Measurements from ENCODE around the gene DCBLD1. TPM values are rescaled to one million over a fixed set of nuclear protein-coding genes. Genes with fewer than 3 reads are reported as not detected.
A peak's percentile ranks its signal among the peaks of the same experiment; 100 is the strongest.
"Not testable (repeated sequence)": the region's sequence is repeated elsewhere in the genome, so short reads cannot be mapped to it uniquely, and the experiment has no call there.

DCBLD1 gene
- polyA plus RNA-seq (2013, experiment 1 of 2) = 2.3 TPM
- polyA plus RNA-seq (2013, experiment 2 of 2) = 2.3 TPM

GRCh38 chr6:117482240-117483003, at the start of gene DCBLD1:
Gene DCBLD1, plus strand, starts transcription at chr6:117482674. Its CDS starts 108 bp downstream, at chr6:117482782.
- H3K36me3 ChIP-seq (replicated peaks in 1 of 2; ENCODE audit: control insufficient read depth in 2 of 2, insufficient read depth in 2 of 2, low read length in 2 of 2) = no peaks in the 10 kb centered on the region
- peak within 1 kb of the TSS; percentile 90 for H3K4me2 ChIP-seq (ENCODE audit: insufficient read depth, low read length, poor library complexity, severe bottlenecking)
- H3K79me1 ChIP-seq (ENCODE audit: low read depth, low read length) = no peaks in the 10 kb centered on the region
- no peak within 1 kb of the TSS for H3K4ac ChIP-seq (ENCODE audit: low read length)
- no peak within 1 kb of the TSS for H4K91ac ChIP-seq (ENCODE audit: low read depth, low read length, poor library complexity)
- H3K18ac ChIP-seq (ENCODE audit: low read length) = peak within 1 kb of the TSS; percentile 90
- peak within 1 kb of the TSS; percentile 67 to 86 for H3K4me3 ChIP-seq (ENCODE audit: low read length in 2 of 2)
- peak within 1 kb of the TSS; percentile 64 for H2BK120ac ChIP-seq (ENCODE audit: low read depth, low read length)
- H3K23ac ChIP-seq (ENCODE audit: low read depth, low read length, poor library complexity) = peak within 1 kb of the TSS; percentile 85
- peaks cover 2 to 8% of the 10 kb centered on the region in 2 donors for H3K9me3 ChIP-seq (replicated peaks in 1 of 2; ENCODE audit: control insufficient read depth in 2 of 2, insufficient read depth in 1 of 2, low read depth in 1 of 2, low read length in 2 of 2)
- H3K14ac ChIP-seq (ENCODE audit: low read length) = no peak within 1 kb of the TSS
- no CpG with 5 or more reads among the region's 96 CpGs for WGBS, 2 donors (ENCODE audit: extremely low coverage in 2 of 2, insufficient read length in 2 of 2, insufficient replicate concordance in 1 of 2)
- no peak within 1 kb of the TSS for H2AK5ac ChIP-seq (ENCODE audit: low read depth, low read length)
- H2BK5ac ChIP-seq (ENCODE audit: low read length) = no peak within 1 kb of the TSS
- H2AFZ ChIP-seq (ENCODE audit: low read length) = peak within 1 kb of the TSS; percentile 95
- DNase-seq (ENCODE audit: low spot score) = peak; percentile 61
- no peak within 1 kb of the TSS for H2BK12ac ChIP-seq (ENCODE audit: low read length)
- peak within 1 kb of the TSS; percentile 78 for H3K9ac ChIP-seq (ENCODE audit: low read depth, low read length, poor library complexity)
- H2BK15ac ChIP-seq (ENCODE audit: low read length) = no peak within 1 kb of the TSS
- H3K27me3 ChIP-seq (ENCODE audit: control insufficient read depth in 3 of 3, insufficient read depth in 3 of 3, low read depth in 1 of 3, low read length in 3 of 3) = peaks cover 4 to 28% (median 21%) of the 10 kb centered on the region in 3 experiments
- H3K4me1 ChIP-seq (ENCODE audit: control insufficient read depth in 2 of 2, insufficient read depth in 1 of 2, low read depth in 1 of 2, low read length in 2 of 2) = peaks cover 3% of the 10 kb centered on the region in 2 donors
- no peak within 1 kb of the TSS for H3K27ac ChIP-seq (replicated peaks; ENCODE audit: low read length)
- no peak within 1 kb of the TSS for H4K8ac ChIP-seq (ENCODE audit: low read depth, low read length)

- H3K79me1 ChIP-seq (ENCODE audit: low read depth, low read length) = no peaks in the 10 kb centered on the region
- no peak overlapping the region for H2BK15ac ChIP-seq (ENCODE audit: low read length)
- H4K91ac ChIP-seq (ENCODE audit: low read depth, low read length, poor library complexity) = no peak overlapping the region
- no peak overlapping the region for H3K4ac ChIP-seq (ENCODE audit: low read length)
- no CpG with 5 or more reads among the region's 2 CpGs for WGBS, 2 donors (ENCODE audit: extremely low coverage in 2 of 2, insufficient read length in 2 of 2, insufficient replicate concordance in 1 of 2)
- H2BK120ac ChIP-seq (ENCODE audit: low read depth, low read length) = no peak overlapping the region
- H3K4me3 ChIP-seq (ENCODE audit: low read length in 2 of 2) = no peak overlapping the region
- H3K14ac ChIP-seq (ENCODE audit: low read length) = no peak overlapping the region
- H2BK12ac ChIP-seq (ENCODE audit: low read length) = no peak overlapping the region
- no peaks in the 10 kb centered on the region for H3K9me3 ChIP-seq (replicated peaks in 1 of 2; ENCODE audit: control insufficient read depth in 2 of 2, insufficient read depth in 1 of 2, low read depth in 1 of 2, low read length in 2 of 2)
- H2AK5ac ChIP-seq (ENCODE audit: low read depth, low read length) = no peak overlapping the region
- H2BK5ac ChIP-seq (ENCODE audit: low read length) = no peak overlapping the region
- no peak for DNase-seq (ENCODE audit: low spot score)
- H3K23ac ChIP-seq (ENCODE audit: low read depth, low read length, poor library complexity) = no peak overlapping the region
- no peak overlapping the region for H3K18ac ChIP-seq (ENCODE audit: low read length)
- no peak overlapping the region for H2AFZ ChIP-seq (ENCODE audit: low read length)
- H3K9ac ChIP-seq (ENCODE audit: low read depth, low read length, poor library complexity) = no peak overlapping the region
- no peaks in the 10 kb centered on the region for H3K36me3 ChIP-seq (replicated peaks in 1 of 2; ENCODE audit: control insufficient read depth in 2 of 2, insufficient read depth in 2 of 2, low read length in 2 of 2)
- no peak overlapping the region for H3K4me2 ChIP-seq (ENCODE audit: insufficient read depth, low read length, poor library complexity, severe bottlenecking)
- H4K8ac ChIP-seq (ENCODE audit: low read depth, low read length) = no peak overlapping the region
- no peak overlapping the region for H3K27ac ChIP-seq (replicated peaks; ENCODE audit: low read length)
- H3K4me1 ChIP-seq (ENCODE audit: control insufficient read depth in 2 of 2, insufficient read depth in 1 of 2, low read depth in 1 of 2, low read length in 2 of 2) = no peaks in the 10 kb centered on the region
- no peaks in the 10 kb centered on the region for H3K27me3 ChIP-seq (ENCODE audit: control insufficient read depth in 3 of 3, insufficient read depth in 3 of 3, low read depth in 1 of 3, low read length in 3 of 3)
Measured at GRCh38 chr6:117440706-117441525, 41.6 kb upstream of the DCBLD1 start.

GRCh38 chr6:117441824-117442264, 40.6 kb upstream of the DCBLD1 start:
- H3K4me3 ChIP-seq (ENCODE audit: low read length in 2 of 2) = no peak overlapping the region
- H3K4me2 ChIP-seq (ENCODE audit: insufficient read depth, low read length, poor library complexity, severe bottlenecking) = no peak overlapping the region
- no peak overlapping the region for H3K4ac ChIP-seq (ENCODE audit: low read length)
- H2BK12ac ChIP-seq (ENCODE audit: low read length) = no peak overlapping the region
- no peak overlapping the region for H3K14ac ChIP-seq (ENCODE audit: low read length)
- no peak overlapping the region for H2AFZ ChIP-seq (ENCODE audit: low read length)
- no peak overlapping the region for H2BK5ac ChIP-seq (ENCODE audit: low read length)
- H2BK15ac ChIP-seq (ENCODE audit: low read length) = no peak overlapping the region
- H4K8ac ChIP-seq (ENCODE audit: low read depth, low read length) = no peak overlapping the region
- H3K27ac ChIP-seq (replicated peaks; ENCODE audit: low read length) = no peak overlapping the region
- no peak overlapping the region for H3K18ac ChIP-seq (ENCODE audit: low read length)
- no peaks in the 10 kb centered on the region for H3K79me1 ChIP-seq (ENCODE audit: low read depth, low read length)
- H2AK5ac ChIP-seq (ENCODE audit: low read depth, low read length) = no peak overlapping the region
- no peak overlapping the region for H3K23ac ChIP-seq (ENCODE audit: low read depth, low read length, poor library complexity)
- H3K9ac ChIP-seq (ENCODE audit: low read depth, low read length, poor library complexity) = no peak overlapping the region
- no peak overlapping the region for H2BK120ac ChIP-seq (ENCODE audit: low read depth, low read length)
- no peaks in the 10 kb centered on the region for H3K9me3 ChIP-seq (replicated peaks in 1 of 2; ENCODE audit: control insufficient read depth in 2 of 2, insufficient read depth in 1 of 2, low read depth in 1 of 2, low read length in 2 of 2)
- no CpG with 5 or more reads among the region's 2 CpGs for WGBS, 2 donors (ENCODE audit: extremely low coverage in 2 of 2, insufficient read length in 2 of 2, insufficient replicate concordance in 1 of 2)
- no peak overlapping the region for H4K91ac ChIP-seq (ENCODE audit: low read depth, low read length, poor library complexity)
- H3K27me3 ChIP-seq (ENCODE audit: control insufficient read depth in 3 of 3, insufficient read depth in 3 of 3, low read depth in 1 of 3, low read length in 3 of 3) = no peaks in the 10 kb centered on the region
- no peak for DNase-seq (ENCODE audit: low spot score)
- no peaks in the 10 kb centered on the region for H3K4me1 ChIP-seq (ENCODE audit: control insufficient read depth in 2 of 2, insufficient read depth in 1 of 2, low read depth in 1 of 2, low read length in 2 of 2)
- no peaks in the 10 kb centered on the region for H3K36me3 ChIP-seq (replicated peaks in 1 of 2; ENCODE audit: control insufficient read depth in 2 of 2, insufficient read depth in 2 of 2, low read length in 2 of 2)

GRCh38 chr6:117442313-117442712, 40.2 kb upstream of the DCBLD1 start:
- not testable (repeated sequence) for H3K36me3 ChIP-seq (replicated peaks in 1 of 2; ENCODE audit: control insufficient read depth in 2 of 2, insufficient read depth in 2 of 2, low read length in 2 of 2); H2AFZ ChIP-seq (ENCODE audit: low read length); H3K9ac ChIP-seq (ENCODE audit: low read depth, low read length, poor library complexity); H2BK12ac ChIP-seq (ENCODE audit: low read length); H3K27ac ChIP-seq (replicated peaks; ENCODE audit: low read length); H3K27me3 ChIP-seq (ENCODE audit: control insufficient read depth in 3 of 3, insufficient read depth in 3 of 3, low read depth in 1 of 3, low read length in 3 of 3); H3K79me1 ChIP-seq (ENCODE audit: low read depth, low read length); H3K14ac ChIP-seq (ENCODE audit: low read length); H2AK5ac ChIP-seq (ENCODE audit: low read depth, low read length); H2BK120ac ChIP-seq (ENCODE audit: low read depth, low read length); H4K91ac ChIP-seq (ENCODE audit: low read depth, low read length, poor library complexity); H3K23ac ChIP-seq (ENCODE audit: low read depth, low read length, poor library complexity); H3K4me2 ChIP-seq (ENCODE audit: insufficient read depth, low read length, poor library complexity, severe bottlenecking); H3K4me1 ChIP-seq (ENCODE audit: control insufficient read depth in 2 of 2, insufficient read depth in 1 of 2, low read depth in 1 of 2, low read length in 2 of 2); H3K4me3 ChIP-seq (ENCODE audit: low read length in 2 of 2); H4K8ac ChIP-seq (ENCODE audit: low read depth, low read length); H3K18ac ChIP-seq (ENCODE audit: low read length); H3K9me3 ChIP-seq (replicated peaks in 1 of 2; ENCODE audit: control insufficient read depth in 2 of 2, insufficient read depth in 1 of 2, low read depth in 1 of 2, low read length in 2 of 2); H2BK5ac ChIP-seq (ENCODE audit: low read length); DNase-seq (ENCODE audit: low spot score); H3K4ac ChIP-seq (ENCODE audit: low read length); H2BK15ac ChIP-seq (ENCODE audit: low read length)
- no CpG with 5 or more reads among the region's 8 CpGs for whole genome bisulfite sequencing, 2 donors (ENCODE audit: extremely low coverage in 2 of 2, insufficient read length in 2 of 2, insufficient replicate concordance in 1 of 2)
